MM.1S (cell line): ENCODE results near the gene COL28A1.

Experiments
- DNase-seq: peaks from one replicate; pipeline ENCODE4 v3.0.0-alpha.2; 2015
- H2AFZ ChIP-seq: fragments of 300-600 bp; sonication (generic); 2 replicates; pipeline ENCODE4 v1.6.0; 2016; ENCODE audit warnings: antibody characterized with exemption, low read length
- H3F3A ChIP-seq: fragments of 300-600 bp; sonication (generic); 2 replicates; pipeline ENCODE4 v1.6.1; 2016; ENCODE audit warnings: mild to moderate bottlenecking, antibody characterized with exemption, low read length, moderate library complexity, mixed read lengths; ENCODE audit not compliant: insufficient read depth
- H3K27ac ChIP-seq: fragments of 300-600 bp; sonication (generic); 2 replicates; pipeline ENCODE4 v1.5.1; 2016; ENCODE audit warnings: mild to moderate bottlenecking, low read length
- H3K27me3 ChIP-seq: fragments of 300-600 bp; sonication (generic); replicated peaks from 2 replicates; pipeline ENCODE4 v1.6.0; 2016; ENCODE audit warnings: low read length; ENCODE audit not compliant: insufficient read depth
- H3K36me3 ChIP-seq: fragments of 300-600 bp; sonication (generic); replicated peaks from 2 replicates; pipeline ENCODE4 v1.6.1; 2016; ENCODE audit warnings: mild to moderate bottlenecking, low read length, mixed read lengths; ENCODE audit not compliant: insufficient read depth
- H3K4me1 ChIP-seq: fragments of 300-600 bp; sonication (generic); 2 replicates; pipeline ENCODE4 v1.6.1; 2016; ENCODE audit warnings: low read length, mixed read lengths
- H3K4me2 ChIP-seq: fragments of 300-600 bp; sonication (generic); 2 replicates; pipeline ENCODE4 v1.6.0; 2016; ENCODE audit warnings: low read depth, low read length
- H3K4me3 ChIP-seq: fragments of 300-600 bp; sonication (generic); 2 replicates; pipeline ENCODE4 v1.5.1; 2016; ENCODE audit warnings: low read length, mixed read lengths
- H3K79me2 ChIP-seq: fragments of 300-600 bp; sonication (generic); 2 replicates; pipeline ENCODE4 v1.6.1; 2016; ENCODE audit warnings: mixed run types, low read length, mixed read lengths
- H3K9ac ChIP-seq: fragments of 300-600 bp; sonication (generic); 2 replicates; pipeline ENCODE4 v1.6.1; 2016; ENCODE audit warnings: low read length, mixed read lengths
- H3K9me2 ChIP-seq: fragments of 300-600 bp; sonication (generic); replicated peaks from 2 replicates; pipeline ENCODE4 v1.6.1; 2016; ENCODE audit warnings: mild to moderate bottlenecking, low read length, mixed read lengths; ENCODE audit not compliant: insufficient read depth
- H3K9me3 ChIP-seq: fragments of 300-600 bp; sonication (generic); replicated peaks from 2 replicates; pipeline ENCODE4 v1.6.1; 2016; ENCODE audit warnings: mild to moderate bottlenecking, low read length, mixed read lengths; ENCODE audit not compliant: insufficient read depth
- H4K20me1 ChIP-seq: fragments of 300-600 bp; sonication (generic); 2 replicates; pipeline ENCODE4 v1.6.1; 2016; ENCODE audit warnings: mild to moderate bottlenecking, low read length, moderate library complexity, mixed read lengths; ENCODE audit not compliant: insufficient read depth
- CTCF ChIP-seq: fragments of 300-600 bp; sonication (generic); IDR thresholded peaks from 2 replicates; pipeline ENCODE4 v1.5.1; 2016; ENCODE audit warnings: antibody characterized with exemption, low read length, mixed read lengths
- EZH2 ChIP-seq: fragments of 300-600 bp; sonication (generic); optimal IDR thresholded peaks from 2 replicates; pipeline ENCODE3; 2017; ENCODE audit warnings: low read depth, mild to moderate bottlenecking, antibody characterized with exemption, low read length, mixed read lengths
- EZH2phosphoT487 ChIP-seq: fragments of 300-600 bp; sonication (generic); IDR thresholded peaks from 2 replicates; pipeline ENCODE4 v1.6.1; 2018; ENCODE audit warnings: antibody characterized with exemption, low read length

COL28A1 gene

GRCh38 chr7:7435978-7436377 is 99.7 kb downstream of the COL28A1 start:
- Histone ChIP-seq H3K27ac (no peak overlapping the region), H3K36me3 (no peaks in the 10 kb centered on the region), H3K79me2 (no peaks in the 10 kb centered on the region), H3K4me3 (no peak overlapping the region), H3K9me2 (no peaks in the 10 kb centered on the region), H3F3A (no peaks in the 10 kb centered on the region), H3K27me3 (no peaks in the 10 kb centered on the region), H3K9ac (no peak overlapping the region), H2AFZ (no peak overlapping the region), H3K9me3 (no peaks in the 10 kb centered on the region), H3K4me1 (no peaks in the 10 kb centered on the region), H3K4me2 (no peak overlapping the region), H4K20me1 (no peaks in the 10 kb centered on the region)
- no peak for DNase-seq
- TF ChIP-seq EZH2 (no peak), EZH2phosphoT487 (no peak), CTCF (no peak)

- H3K79me2 ChIP-seq = no peaks in the 10 kb centered on the region
- no peak overlapping the region for H2AFZ ChIP-seq
- no peak for DNase-seq
- TF ChIP-seq EZH2phosphoT487 = no peak
- TF ChIP-seq EZH2 = no peak
- no peak for TF ChIP-seq CTCF
- H3K36me3 ChIP-seq = no peaks in the 10 kb centered on the region
- H4K20me1 ChIP-seq = no peaks in the 10 kb centered on the region
- no peaks in the 10 kb centered on the region for H3K9me3 ChIP-seq
- no peak overlapping the region for H3K9ac ChIP-seq
- H3F3A ChIP-seq = no peaks in the 10 kb centered on the region
- H3K4me3 ChIP-seq = no peak overlapping the region
- H3K4me2 ChIP-seq = no peak overlapping the region
- H3K4me1 ChIP-seq = no peaks in the 10 kb centered on the region
- H3K27ac ChIP-seq = no peak overlapping the region
- no peaks in the 10 kb centered on the region for H3K27me3 ChIP-seq
- H3K9me2 ChIP-seq = no peaks in the 10 kb centered on the region
Observed at GRCh38 chr7:7434329-7434728, 101.3 kb downstream of the COL28A1 start.

GRCh38 chr7:7433811-7434210 is 101.9 kb downstream of the COL28A1 start:
- no peak for DNase-seq
- H3K27me3 ChIP-seq = no peaks in the 10 kb centered on the region
- no peaks in the 10 kb centered on the region for H3K36me3 ChIP-seq
- no peaks in the 10 kb centered on the region for H3K4me1 ChIP-seq
- H3K79me2 ChIP-seq = no peaks in the 10 kb centered on the region
- no peak overlapping the region for H3K4me2 ChIP-seq
- no peak overlapping the region for H3K9ac ChIP-seq
- no peak overlapping the region for H3K27ac ChIP-seq
- TF ChIP-seq EZH2 (no peak), EZH2phosphoT487 (no peak), CTCF (no peak)
- no peaks in the 10 kb centered on the region for H3F3A ChIP-seq
- no peaks in the 10 kb centered on the region for H3K9me3 ChIP-seq
- no peak overlapping the region for H3K4me3 ChIP-seq
- H2AFZ ChIP-seq = no peak overlapping the region
- no peaks in the 10 kb centered on the region for H3K9me2 ChIP-seq
- H4K20me1 ChIP-seq = no peaks in the 10 kb centered on the region
